GM20431 (cell line): ENCODE results near the gene LANCL3.
"Not testable (repeated sequence)": the region's sequence is repeated elsewhere in the genome, so short reads cannot be mapped to it uniquely, and the experiment has no call there.

Source experiments
- in situ Hi-C: fragments of 300-500 bp; cut with MseI, MboI; formaldehyde crosslinking; loops from one replicate; pipeline ENCODE4 v1.15.0; 2020; ENCODE audit warnings: low sequenced_read_pairs; ENCODE audit not compliant: unreplicated experiment

Gene LANCL3

GRCh38 chrX:37609727-37610126, 38.3 kb downstream of the LANCL3 start:
- in situ Hi-C loops: no loop called here

DNA sequence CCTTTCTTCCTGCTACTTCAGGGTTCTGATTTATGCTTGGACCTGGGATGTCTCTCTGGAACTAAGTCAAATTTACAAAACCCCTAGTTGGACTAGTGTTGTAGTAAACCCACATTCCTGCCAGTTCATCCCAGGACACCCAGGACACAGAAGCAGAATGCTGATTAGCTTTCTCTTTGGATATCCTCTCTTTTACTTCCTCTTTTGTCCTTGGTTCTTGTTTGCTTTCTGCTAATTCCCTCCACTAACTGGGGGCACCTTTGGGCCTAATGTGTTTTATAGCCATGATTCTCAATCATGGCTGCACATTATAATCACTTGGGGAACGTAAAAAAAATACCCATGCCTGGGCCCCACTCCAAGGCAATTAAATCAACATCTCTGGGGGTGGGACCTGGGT, 42.5 kb downstream of the LANCL3 start:
- in situ Hi-C loops: no loop called here

DNA sequence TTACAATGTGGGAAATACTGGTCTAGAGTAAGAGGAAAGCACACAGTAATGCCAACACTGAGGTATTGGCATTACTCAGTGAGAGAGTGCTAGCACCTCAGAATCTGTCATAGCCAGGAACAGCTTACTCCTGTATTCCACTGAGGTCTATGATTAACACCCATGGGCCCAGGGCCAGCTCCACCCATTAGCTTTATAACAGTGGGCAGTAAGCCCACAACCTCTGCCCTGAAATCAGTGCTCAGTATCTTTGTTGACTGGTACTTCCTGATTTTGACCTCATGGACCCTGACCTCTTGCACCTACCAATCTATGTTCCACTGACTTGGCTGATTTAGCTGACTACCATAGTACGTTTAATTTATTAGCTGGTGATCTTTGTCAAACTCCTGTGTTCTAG, 56.1 kb downstream of the LANCL3 start:
- in situ Hi-C loops: no loop called here

DNA sequence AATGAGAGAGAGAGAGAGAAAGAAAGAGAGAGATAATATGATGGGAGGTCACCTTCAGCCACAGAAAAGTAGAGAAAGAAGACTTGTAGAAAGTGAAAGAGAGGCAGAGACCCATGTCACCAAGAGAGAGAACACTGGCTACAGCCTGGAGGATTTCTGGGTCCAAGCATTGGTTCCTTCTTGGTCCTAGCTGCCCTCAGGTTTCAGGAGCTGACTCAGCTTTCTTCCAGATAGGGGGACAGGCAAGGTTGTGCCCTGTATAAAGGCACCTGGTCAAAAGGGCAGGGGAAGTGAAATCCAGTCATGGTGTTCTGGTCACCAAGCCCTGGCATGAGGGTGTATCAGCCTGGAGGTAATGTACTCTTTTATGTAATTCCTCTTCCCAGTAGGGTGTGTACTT, 66.6 kb downstream of the LANCL3 start:
- in situ Hi-C loops: no loop called here

- in situ Hi-C loops: no loop called here
Observed at GRCh38 chrX:37640142-37640541, 68.7 kb downstream of the LANCL3 start.

- in situ Hi-C loops: no loop called here
Observed at GRCh38 chrX:37641859-37642258, 70.4 kb downstream of the LANCL3 start.

- in situ Hi-C loops: no loop called here
Observed at GRCh38 chrX:37644381-37645305, 73.2 kb downstream of the LANCL3 start.

- in situ Hi-C loops: no loop called here
Observed at GRCh38 chrX:37646254-37646653, 74.8 kb downstream of the LANCL3 start.

- in situ Hi-C loops: not testable (repeated sequence)
Observed at GRCh38 chrX:37650879-37651278, 79.4 kb downstream of the LANCL3 start.

- in situ Hi-C loops: no loop called here
Observed at GRCh38 chrX:37651921-37652452, 80.5 kb downstream of the LANCL3 start.

DNA sequence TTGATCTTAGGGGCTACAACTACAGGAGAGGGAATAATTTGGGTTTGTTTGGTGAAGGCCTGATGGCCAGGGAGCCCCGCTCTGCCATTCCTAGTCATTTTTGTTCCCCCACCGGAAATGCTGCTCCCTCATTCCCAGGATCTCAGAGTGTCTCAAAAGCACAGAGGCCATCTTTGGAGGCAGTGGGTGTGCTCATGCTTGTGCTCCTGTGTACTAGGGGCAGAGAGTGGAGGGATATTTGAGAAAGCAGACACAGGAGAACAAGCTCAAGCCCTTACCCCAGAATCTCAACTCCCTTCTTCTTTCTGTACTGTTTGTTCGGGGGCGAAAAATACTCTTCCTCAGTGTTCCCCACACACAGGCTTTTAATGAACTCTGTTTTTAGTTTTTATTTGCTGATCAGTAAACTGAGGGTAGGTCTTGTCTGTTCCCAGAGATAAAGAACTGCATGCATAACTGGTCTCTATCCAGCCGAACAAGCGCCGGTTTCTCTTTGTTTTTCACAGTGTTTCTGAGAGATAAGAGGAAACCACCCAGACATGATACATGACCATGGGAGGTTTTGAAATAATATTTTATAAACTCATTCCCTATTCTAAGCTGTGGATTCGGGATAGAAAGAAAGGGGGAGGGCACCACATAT, 81.2 kb downstream of the LANCL3 start:
- in situ Hi-C loops: no loop called here

- in situ Hi-C loops: no loop called here
Observed at GRCh38 chrX:37653397-37654085, 82.1 kb downstream of the LANCL3 start.

- in situ Hi-C loops: no loop called here
Observed at GRCh38 chrX:37658343-37659030, 87.0 kb downstream of the LANCL3 start.

DNA sequence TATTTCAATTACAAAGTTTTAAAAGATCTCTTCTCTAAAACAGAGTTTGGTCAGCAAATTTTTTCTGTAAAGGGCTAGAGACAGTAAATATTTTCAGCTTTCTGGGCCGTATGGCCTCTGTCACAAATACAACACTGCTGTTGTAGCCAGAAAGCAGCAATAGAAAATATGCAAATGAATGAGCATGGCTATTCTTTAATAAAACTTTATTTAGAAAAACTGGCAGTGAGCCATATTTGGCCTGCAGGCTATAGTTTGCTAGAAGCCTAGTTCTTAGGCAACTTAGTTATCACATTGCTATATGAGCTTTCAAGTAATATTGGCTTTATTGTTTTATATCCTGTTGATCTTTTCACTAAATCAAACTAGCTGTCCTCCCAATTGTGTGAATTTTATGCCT, 87.6 kb downstream of the LANCL3 start:
- in situ Hi-C loops: no loop called here

GRCh38 chrX:37662181-37662580, 90.7 kb downstream of the LANCL3 start:
- in situ Hi-C loops: no loop called here

- in situ Hi-C loops: no loop called here
Observed at GRCh38 chrX:37666516-37666915, 95.1 kb downstream of the LANCL3 start.

DNA sequence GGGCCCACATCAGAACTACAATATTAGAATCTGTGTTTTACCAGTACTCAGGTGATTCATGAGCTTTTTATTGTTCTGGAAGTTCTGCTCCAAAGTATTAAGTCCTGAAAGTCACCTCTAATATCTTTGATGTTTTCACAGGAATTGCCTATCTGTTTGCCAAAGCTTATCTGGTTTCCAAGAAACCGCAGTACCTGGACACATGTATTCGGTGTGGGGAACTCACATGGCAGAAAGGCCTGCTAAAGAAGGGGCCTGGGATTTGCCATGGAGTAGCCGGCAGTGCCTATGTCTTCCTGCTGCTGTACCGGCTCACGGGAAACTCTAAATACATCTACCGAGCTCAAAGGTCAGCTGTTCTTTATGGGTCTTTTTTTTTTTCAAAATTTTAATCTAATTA, 95.7 kb downstream of the LANCL3 start:
- in situ Hi-C loops: no loop called here

GRCh38 chrX:37672563-37672962, 101.1 kb downstream of the LANCL3 start:
- in situ Hi-C loops: no loop called here

DNA sequence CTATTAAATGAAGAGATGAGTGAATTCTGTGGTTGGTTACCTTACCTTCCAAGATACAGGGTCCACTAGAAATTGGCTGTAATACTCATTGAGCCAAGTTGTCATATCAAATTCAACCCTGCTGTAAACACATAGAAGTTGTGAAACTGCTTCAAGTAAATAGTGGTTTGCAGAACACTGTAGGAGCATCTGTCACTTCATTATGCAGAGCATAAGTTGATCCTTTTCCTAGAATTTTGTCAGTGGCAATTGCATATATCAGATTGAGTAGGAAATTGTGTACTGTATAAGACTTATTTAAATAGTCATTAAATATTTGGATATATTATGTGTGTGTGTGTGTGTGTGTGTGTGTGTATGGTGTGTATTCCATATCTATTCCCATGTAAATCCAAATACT, 105.3 kb downstream of the LANCL3 start:
- in situ Hi-C loops: no loop called here

DNA sequence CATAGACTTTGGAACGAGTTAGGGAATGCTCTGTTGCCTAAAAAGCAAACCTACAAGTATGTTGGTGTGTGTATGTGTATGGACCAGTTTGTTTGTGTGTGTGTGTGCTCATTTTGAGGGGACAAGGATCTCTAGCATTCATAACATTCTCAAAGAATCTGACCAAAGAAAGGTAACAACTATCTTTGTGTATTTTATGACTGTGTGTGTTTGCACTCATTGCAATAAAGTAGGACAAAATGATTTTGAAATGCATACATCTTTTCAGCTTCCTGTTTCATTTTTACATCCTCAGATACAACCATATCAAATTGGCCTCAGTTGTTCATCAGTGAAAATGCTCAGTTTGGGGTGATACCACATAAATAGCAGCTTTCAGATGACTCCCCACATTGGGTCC, 105.8 kb downstream of the LANCL3 start:
- in situ Hi-C loops: no loop called here
